DMS53 (cell line): ENCODE results near the gene ISOC2.

Experiments used
- DNase-seq: peaks from one replicate; lab custom pipeline; 2025; lab: John Stamatoyannopoulos, UW

Gene ISOC2

GRCh38 chr19:55489711-55490477 lies 28.5 kb upstream of the ISOC2 start:
- DNase-seq, result no peak

DNA sequence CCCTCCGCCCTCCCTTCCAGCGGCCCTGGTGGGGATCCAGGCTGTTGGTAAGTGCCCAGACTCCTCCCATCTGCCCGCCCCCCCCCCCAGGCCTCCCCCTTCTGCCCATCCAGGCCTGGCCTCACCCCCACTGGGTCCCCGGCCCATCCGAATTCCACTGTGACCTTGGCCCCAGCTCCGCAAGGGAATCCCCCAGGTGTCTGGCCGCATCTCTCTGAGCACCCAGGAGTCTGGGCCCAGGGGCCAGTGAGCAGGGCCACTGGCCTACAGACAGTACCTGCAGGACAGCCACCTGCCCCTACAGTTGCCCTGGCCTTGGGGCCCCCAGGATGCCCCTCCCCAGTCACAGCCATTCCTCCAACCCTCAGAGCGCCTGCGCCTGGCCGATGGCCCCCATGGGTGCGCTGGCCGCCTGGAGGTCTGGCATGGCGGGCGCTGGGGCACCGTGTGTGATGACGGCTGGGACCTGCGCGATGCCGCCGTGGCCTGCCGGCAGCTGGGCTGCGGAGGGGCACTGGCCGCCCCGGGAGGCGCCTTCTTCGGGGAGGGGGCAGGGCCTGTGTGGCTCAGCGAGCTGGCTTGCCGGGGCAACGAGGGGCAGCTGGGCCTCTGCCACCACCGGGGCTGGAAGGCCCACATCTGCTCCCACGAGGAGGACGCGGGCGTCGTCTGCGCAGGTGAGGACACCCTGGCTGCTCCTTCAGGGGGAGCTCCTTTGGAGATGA lies 27.7 kb upstream of the ISOC2 start:
- no peak for DNase-seq

GRCh38 chr19:55487924-55488687 lies 26.7 kb upstream of the ISOC2 start, which contains the start of gene SSC5D:
Gene SSC5D (plus strand): TSS chr19:55488436. CDS start chr19:55488590, 154 bp downstream.
- DNase-seq, result peak; percentile 50

- DNase-seq, result peak; percentile 74
These were observed 25.8 kb upstream of the ISOC2 start for GRCh38 chr19:55486971-55487923.

DNA sequence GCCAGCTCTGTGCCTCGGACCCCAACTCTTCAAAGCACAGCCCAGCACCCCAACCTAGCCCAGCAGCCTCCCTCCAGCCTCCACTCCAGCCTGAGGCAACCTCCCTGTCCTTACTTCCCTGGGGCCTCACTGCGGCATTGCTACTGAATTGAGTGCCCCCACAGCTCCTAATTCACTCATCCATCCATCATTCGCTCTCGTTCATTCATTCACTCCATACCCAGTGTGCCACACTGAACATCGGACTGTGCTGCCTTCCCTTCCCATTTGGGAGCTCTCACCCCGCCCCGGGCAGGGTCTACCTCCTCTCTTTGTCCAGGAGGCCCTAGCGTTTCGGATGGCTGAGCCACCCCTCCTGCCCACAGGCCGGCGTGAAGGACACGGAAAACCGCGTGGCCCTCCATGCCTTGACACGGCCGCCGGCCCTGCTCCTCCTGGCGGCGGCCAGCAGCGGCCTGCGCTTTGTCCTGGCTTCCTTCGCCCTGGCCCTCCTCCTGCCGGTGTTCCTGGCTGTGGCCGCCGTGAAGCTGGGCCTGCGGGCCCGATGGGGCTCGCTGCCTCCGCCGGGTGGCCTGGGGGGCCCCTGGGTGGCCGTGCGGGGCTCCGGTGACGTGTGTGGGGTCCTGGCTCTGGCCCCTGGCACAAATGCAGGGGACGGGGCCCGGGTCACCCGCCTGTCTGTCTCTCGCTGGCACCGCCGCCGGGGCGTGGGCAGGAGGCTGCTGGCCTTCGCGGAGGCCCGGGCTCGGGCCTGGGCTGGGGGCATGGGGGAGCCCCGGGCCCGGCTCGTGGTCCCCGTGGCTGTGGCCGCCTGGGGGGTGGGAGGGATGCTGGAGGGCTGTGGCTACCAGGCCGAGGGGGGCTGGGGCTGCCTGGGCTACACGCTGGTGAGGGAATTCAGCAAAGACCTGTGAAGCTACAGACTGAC lies 24.9 kb upstream of the ISOC2 start:
- DNase-seq, result peak; percentile 70

GRCh38 chr19:55485439-55486011 lies 24.1 kb upstream of the ISOC2 start:
- DNase-seq, result peak; percentile 44

GRCh38 chr19:55484593-55485438 lies 23.4 kb upstream of the ISOC2 start, which contains the start of gene NAT14:
Gene NAT14 (plus strand): TSS chr19:55485188. CDS start chr19:55485709, 521 bp downstream.
- DNase-seq, result peak; percentile 87

DNA sequence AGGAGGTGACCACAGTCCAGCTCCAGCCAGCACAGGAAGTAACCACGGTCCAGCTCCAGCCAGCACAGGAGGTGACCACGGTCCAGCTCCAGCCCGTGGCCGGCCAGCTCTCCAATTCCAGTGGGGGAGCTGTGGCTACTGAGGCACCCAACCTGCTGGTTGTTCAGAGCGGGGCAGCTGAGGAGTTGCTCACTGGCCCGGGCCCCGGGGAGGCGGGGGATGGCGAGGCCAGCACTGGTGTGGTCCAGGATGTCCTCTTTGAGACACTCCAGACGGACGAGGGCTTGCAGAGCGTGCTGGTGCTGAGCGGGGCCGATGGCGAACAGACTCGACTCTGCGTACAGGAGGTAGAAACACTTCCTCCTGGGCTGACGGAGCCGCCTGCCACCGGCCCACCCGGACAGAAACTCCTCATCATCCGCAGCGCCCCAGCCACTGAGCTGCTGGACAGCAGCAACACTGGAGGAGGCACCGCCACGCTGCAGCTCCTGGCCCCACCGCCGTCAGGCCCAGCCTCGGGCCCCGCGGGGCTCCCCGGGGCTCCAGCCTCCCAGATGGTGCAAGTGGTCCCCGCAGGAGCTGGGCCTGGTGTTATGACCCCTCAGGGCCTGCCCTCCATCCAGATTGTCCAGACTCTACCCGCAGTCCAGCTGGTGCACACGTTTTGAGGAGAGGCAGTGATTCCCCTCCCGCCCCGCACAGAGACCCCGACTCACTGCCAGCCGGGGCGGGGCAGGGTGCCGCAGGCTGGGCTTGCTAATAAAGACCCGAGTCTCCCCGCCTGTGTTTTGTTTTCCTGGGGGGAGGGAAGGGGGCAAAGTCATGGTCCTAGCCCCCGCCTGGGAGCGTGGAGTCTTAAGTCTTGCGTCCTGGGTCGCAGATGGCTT lies 22.5 kb upstream of the ISOC2 start:
- DNase-seq, result no peak

- DNase-seq, result no peak
These were observed 21.7 kb upstream of the ISOC2 start for GRCh38 chr19:55482967-55483705.

DNA sequence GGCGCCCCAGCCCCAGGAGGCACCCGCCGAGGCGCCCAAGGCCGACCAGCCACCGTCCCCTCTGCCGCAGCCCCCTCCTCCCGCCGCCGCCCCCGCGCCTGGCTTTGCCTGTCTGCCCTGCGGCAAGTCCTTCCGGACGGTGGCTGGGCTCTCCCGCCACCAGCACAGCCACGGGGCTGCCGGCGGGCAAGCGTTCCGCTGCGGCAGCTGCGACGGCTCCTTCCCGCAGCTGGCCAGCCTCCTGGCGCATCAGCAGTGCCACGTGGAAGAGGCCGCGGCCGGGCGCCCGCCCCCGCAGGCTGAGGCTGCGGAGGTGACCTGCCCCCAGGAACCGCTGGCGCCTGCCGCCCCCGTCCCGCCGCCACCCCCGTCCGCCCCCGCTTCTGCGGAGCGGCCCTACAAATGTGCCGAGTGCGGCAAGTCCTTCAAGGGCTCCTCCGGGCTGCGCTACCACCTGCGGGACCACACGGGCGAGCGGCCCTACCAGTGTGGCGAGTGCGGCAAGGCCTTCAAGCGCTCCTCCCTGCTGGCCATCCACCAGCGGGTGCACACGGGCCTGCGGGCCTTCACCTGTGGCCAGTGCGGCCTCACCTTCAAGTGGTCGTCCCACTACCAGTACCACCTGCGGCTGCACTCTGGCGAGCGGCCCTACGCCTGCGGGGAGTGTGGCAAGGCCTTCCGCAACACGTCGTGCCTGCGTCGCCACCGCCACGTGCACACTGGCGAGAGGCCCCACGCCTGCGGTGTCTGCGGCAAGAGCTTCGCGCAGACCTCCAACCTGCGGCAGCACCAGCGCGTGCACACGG lies 20.9 kb upstream of the ISOC2 start:
- no peak for DNase-seq

- no peak for DNase-seq
These were observed 20.3 kb upstream of the ISOC2 start for GRCh38 chr19:55481794-55482155.

DNA sequence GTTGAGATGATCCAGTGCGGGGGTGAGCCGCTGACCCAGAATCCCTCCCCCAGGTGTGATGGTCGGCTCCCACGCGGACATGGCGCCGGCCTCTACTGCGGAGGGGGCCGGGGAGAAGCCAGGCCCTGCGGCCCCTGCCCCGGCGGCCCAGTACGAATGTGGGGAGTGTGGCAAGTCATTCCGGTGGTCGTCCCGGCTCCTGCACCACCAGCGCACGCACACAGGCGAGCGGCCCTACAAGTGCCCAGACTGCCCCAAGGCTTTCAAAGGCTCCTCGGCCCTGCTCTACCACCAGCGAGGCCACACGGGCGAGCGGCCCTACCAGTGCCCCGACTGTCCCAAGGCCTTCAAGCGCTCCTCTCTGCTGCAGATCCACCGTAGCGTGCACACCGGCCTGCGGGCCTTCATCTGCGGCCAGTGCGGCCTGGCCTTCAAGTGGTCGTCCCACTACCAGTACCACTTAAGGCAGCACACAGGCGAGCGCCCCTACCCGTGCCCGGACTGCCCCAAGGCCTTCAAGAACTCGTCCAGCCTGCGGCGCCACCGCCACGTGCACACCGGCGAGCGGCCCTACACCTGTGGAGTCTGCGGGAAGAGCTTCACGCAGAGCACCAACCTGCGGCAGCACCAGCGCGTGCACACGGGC lies 19.8 kb upstream of the ISOC2 start:
- DNase-seq, result no peak

GRCh38 chr19:55479451-55480230 lies 18.2 kb upstream of the ISOC2 start:
- no peak for DNase-seq

- no peak for DNase-seq
These were observed 17.6 kb upstream of the ISOC2 start for GRCh38 chr19:55479045-55479444.

DNA sequence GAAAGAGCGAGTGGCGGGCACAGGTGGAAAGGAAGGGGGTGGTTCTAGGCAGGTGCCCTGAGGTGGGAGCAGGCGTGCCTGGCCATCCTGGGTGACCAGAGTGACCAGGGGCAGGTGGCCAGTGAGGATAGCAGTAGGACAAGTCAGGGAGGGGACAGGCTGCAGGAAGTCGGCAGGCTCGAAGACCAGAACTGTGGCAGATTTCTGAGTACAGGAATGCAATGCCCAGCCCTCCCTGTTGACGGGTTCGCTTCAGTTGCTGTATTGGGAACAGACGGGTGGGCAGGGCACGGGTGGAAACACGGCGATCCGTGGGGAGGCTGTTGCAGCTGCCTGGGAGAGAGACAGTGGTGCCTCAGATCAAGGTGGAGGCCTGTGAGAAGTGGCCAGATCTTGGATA lies 16.9 kb upstream of the ISOC2 start:
- DNase-seq, result no peak
